NT2/D1 (cell line): ENCODE data around the gene PPM1N.

Source experiments
- SUZ12 ChIP-seq: IDR thresholded peaks from 2 replicates; pipeline ENCODE4 v1.6.1; 2011; ENCODE audit not compliant: insufficient read length, insufficient read depth; ENCODE audit errors: extremely low read depth
- YY1 ChIP-seq: IDR thresholded peaks from 2 replicates; pipeline ENCODE4 v1.6.1; 2011; ENCODE audit not compliant: insufficient read length, insufficient read depth
- ZNF274 ChIP-seq: IDR thresholded peaks from 2 replicates; pipeline ENCODE4 v1.6.1; 2011; ENCODE audit warnings: mild to moderate bottlenecking, low read depth, low read length

- no peak for TF ChIP-seq ZNF274
- no peak for TF ChIP-seq YY1
- no peak for TF ChIP-seq SUZ12
Observed at GRCh38 chr19:45468159-45468651, 30.0 kb upstream of the PPM1N start.
